ENCODE measurements around the gene SLC7A8.
"Not testable (repeated sequence)": the region's sequence is repeated elsewhere in the genome, so short reads cannot be mapped to it uniquely, and the experiment has no call there.

The SLC7A8 gene

GRCh38 chr14:23183479-23183878, at the start of gene SLC7A8:
SLC7A8 (minus strand) TSS chr14:23183660; CDS start chr14:23182914, 746 bp downstream.
- DNase-seq = no peak

- not testable (repeated sequence) for DNase-seq
These were observed 48.9 kb upstream of the SLC7A8 start for GRCh38 chr14:23232241-23232808.

GRCh38 chr14:23228812-23229211, 45.4 kb upstream of the SLC7A8 start:
- DNase-seq = no peak

- DNase-seq = no peak
These were observed 44.1 kb upstream of the SLC7A8 start for GRCh38 chr14:23227566-23227965.

GRCh38 chr14:23224958-23225357, 41.5 kb upstream of the SLC7A8 start:
- not testable (repeated sequence) for DNase-seq

GRCh38 chr14:23219075-23219474, 35.6 kb upstream of the SLC7A8 start:
- no peak for DNase-seq

- DNase-seq = no peak
These were observed 33.9 kb upstream of the SLC7A8 start for GRCh38 chr14:23217032-23218020.

- DNase-seq = no peak
These were observed 32.0 kb upstream of the SLC7A8 start for GRCh38 chr14:23215421-23215820.

- DNase-seq = no peak
These were observed 26.4 kb upstream of the SLC7A8 start for GRCh38 chr14:23209651-23210423.

- no peak for DNase-seq
These were observed 24.9 kb upstream of the SLC7A8 start for GRCh38 chr14:23208324-23208723.

- DNase-seq = no peak
These were observed 23.7 kb upstream of the SLC7A8 start for GRCh38 chr14:23207146-23207540.

- no peak for DNase-seq
These were observed 23.1 kb upstream of the SLC7A8 start for GRCh38 chr14:23206422-23207145.

GRCh38 chr14:23202001-23202400, 18.5 kb upstream of the SLC7A8 start:
- no peak for DNase-seq

- not testable (repeated sequence) for DNase-seq
These were observed 15.7 kb upstream of the SLC7A8 start for GRCh38 chr14:23199141-23199540.

GRCh38 chr14:23196487-23196886, 13.0 kb upstream of the SLC7A8 start:
- DNase-seq = not testable (repeated sequence)

GRCh38 chr14:23195552-23196101, 12.2 kb upstream of the SLC7A8 start:
- no peak for DNase-seq

- no peak for DNase-seq
These were observed 10.0 kb upstream of the SLC7A8 start for GRCh38 chr14:23193432-23193831.

- no peak for DNase-seq
These were observed 4.5 kb upstream of the SLC7A8 start for GRCh38 chr14:23187925-23188324.

GRCh38 chr14:23186913-23187654, 3.6 kb upstream of the SLC7A8 start:
- peak; percentile 29 for DNase-seq

- no peak for DNase-seq
These were observed 1.6 kb upstream of the SLC7A8 start for GRCh38 chr14:23185063-23185462.

GRCh38 chr14:23183158-23183470, 346 bp downstream of the SLC7A8 start:
- DNase-seq = no peak

Data from NCI-H146 (cell line).